Measurements from ENCODE around the gene SLC4A1. TPM values are rescaled to one million over a fixed set of nuclear protein-coding genes. Genes with fewer than 3 reads are reported as not detected.
A peak's percentile ranks its signal among the peaks of the same experiment; 100 is the strongest.

SLC4A1 gene
- total and polyA plus RNA-seq, 2 of the 13 experiments (the other 11 are each of a cell fraction or from before 2014, with no cell fraction given), result not detected

DNA sequence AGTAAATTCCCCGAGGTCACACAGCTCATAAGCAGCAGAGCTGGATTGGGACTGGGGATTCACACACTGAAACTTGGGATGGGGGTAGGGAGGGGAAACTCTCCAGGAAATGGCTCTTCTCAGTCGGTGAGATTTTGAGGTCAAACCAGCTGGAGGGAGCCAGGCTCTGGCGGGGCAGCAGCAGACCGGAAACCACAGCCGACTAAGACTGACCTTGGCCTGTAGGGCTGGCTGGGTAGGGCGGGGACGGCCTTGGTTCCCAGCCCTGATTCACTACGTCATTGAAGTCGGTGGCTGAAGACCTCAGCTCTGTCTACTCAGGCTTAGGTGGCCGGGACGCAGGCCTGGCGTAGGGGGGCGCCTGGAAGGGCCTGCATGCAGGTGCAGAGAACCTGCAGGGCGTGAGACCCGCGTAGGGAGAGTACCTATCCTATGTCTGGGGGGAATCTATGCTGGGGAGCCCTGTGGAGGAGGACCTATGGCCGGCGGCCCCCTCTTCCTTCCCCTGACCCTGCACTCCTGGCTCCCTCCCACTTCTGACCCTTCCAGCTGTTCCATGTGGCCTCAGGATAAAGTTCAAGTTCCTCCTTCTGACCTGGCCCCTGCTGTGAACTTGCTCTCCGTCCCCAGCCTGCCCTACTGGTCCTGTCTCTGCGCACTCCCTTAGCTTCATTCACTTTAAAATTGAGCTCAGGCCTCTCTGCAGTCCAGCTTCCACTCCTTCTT is 11.9 kb upstream of the SLC4A1 start (continued):
- TF ChIP-seq, protein P1, sequence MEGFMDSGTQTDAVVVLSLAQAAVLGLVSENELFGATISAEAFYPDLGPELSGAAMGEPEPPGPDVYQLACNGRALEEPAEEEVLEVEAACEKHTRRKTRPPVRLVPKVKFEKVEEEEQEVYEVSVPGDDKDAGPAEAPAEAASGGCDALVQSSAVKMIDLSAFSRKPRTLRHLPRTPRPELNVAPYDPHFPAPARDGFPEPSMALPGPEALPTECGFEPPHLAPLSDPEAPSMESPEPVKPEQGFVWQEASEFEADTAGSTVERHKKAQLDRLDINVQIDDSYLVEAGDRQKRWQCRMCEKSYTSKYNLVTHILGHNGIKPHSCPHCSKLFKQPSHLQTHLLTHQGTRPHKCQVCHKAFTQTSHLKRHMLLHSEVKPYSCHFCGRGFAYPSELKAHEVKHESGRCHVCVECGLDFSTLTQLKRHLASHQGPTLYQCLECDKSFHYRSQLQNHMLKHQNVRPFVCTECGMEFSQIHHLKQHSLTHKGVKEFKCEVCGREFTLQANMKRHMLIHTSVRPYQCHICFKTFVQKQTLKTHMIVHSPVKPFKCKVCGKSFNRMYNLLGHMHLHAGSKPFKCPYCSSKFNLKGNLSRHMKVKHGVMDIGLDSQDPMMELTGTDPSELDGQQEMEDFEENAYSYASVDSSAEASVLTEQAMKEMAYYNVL (CRISPR knock-in tag; IDR thresholded peaks at IDR 0.05; ENCODE audit: borderline replicate concordance), result no peak
- TF ChIP-seq RBAK (CRISPR knock-in tag; IDR thresholded peaks at IDR 0.05), result no peak
- TF ChIP-seq SCMH1 (CRISPR knock-in tag; IDR thresholded peaks at IDR 0.05; ENCODE audit: borderline replicate concordance), result no peak
- TF ChIP-seq ZSCAN25 (CRISPR knock-in tag; IDR thresholded peaks at IDR 0.05), result peak; percentile 65; the same call in 1 of the 2 replicates
- TF ChIP-seq ZNF430 (CRISPR knock-in tag; IDR thresholded peaks at IDR 0.05), result peak; percentile 68; the same call in 1 of the 2 replicates
- TF ChIP-seq, protein P2, sequence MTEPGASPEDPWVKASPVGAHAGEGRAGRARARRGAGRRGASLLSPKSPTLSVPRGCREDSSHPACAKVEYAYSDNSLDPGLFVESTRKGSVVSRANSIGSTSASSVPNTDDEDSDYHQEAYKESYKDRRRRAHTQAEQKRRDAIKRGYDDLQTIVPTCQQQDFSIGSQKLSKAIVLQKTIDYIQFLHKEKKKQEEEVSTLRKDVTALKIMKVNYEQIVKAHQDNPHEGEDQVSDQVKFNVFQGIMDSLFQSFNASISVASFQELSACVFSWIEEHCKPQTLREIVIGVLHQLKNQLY (CRISPR knock-in tag; IDR thresholded peaks at IDR 0.05), result no peak
- TF ChIP-seq MEIS2 (CRISPR knock-in tag; IDR thresholded peaks at IDR 0.05), result no peak; the same call in none of the 2 replicates
- no peak for TF ChIP-seq ATRX (CRISPR knock-in tag; IDR thresholded peaks at IDR 0.05; ENCODE audit: borderline replicate concordance)
- no peak for TF ChIP-seq ZSCAN12 (CRISPR knock-in tag; IDR thresholded peaks at IDR 0.05)
- TF ChIP-seq, protein P3, sequence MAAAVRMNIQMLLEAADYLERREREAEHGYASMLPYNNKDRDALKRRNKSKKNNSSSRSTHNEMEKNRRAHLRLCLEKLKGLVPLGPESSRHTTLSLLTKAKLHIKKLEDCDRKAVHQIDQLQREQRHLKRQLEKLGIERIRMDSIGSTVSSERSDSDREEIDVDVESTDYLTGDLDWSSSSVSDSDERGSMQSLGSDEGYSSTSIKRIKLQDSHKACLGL (CRISPR knock-in tag; IDR thresholded peaks at IDR 0.05), result 0 out of 2 replicates have a peak, but pooled peaks have one; percentile 20
- no peak for TF ChIP-seq ZNF7 (CRISPR knock-in tag; IDR thresholded peaks at IDR 0.05)
- TF ChIP-seq HDAC1 (CRISPR knock-in tag; IDR thresholded peaks at IDR 0.05), result peak; percentile 73
- no peak for TF ChIP-seq ZNF264 (CRISPR knock-in tag; IDR thresholded peaks at IDR 0.05)
- TF ChIP-seq MAF1 (CRISPR knock-in tag; IDR thresholded peaks at IDR 0.05; ENCODE audit: borderline replicate concordance), result no peak
- TF ChIP-seq KLF9 (CRISPR knock-in tag; IDR thresholded peaks at IDR 0.05; ENCODE audit: low read depth), result no peak
- no peak for TF ChIP-seq HOXA9 (CRISPR knock-in tag; IDR thresholded peaks at IDR 0.05; ENCODE audit: borderline replicate concordance)
- TF ChIP-seq GFI1 (CRISPR knock-in tag; IDR thresholded peaks at IDR 0.05; ENCODE audit: borderline replicate concordance), result peak; percentile 91
- TF ChIP-seq, protein P4, sequence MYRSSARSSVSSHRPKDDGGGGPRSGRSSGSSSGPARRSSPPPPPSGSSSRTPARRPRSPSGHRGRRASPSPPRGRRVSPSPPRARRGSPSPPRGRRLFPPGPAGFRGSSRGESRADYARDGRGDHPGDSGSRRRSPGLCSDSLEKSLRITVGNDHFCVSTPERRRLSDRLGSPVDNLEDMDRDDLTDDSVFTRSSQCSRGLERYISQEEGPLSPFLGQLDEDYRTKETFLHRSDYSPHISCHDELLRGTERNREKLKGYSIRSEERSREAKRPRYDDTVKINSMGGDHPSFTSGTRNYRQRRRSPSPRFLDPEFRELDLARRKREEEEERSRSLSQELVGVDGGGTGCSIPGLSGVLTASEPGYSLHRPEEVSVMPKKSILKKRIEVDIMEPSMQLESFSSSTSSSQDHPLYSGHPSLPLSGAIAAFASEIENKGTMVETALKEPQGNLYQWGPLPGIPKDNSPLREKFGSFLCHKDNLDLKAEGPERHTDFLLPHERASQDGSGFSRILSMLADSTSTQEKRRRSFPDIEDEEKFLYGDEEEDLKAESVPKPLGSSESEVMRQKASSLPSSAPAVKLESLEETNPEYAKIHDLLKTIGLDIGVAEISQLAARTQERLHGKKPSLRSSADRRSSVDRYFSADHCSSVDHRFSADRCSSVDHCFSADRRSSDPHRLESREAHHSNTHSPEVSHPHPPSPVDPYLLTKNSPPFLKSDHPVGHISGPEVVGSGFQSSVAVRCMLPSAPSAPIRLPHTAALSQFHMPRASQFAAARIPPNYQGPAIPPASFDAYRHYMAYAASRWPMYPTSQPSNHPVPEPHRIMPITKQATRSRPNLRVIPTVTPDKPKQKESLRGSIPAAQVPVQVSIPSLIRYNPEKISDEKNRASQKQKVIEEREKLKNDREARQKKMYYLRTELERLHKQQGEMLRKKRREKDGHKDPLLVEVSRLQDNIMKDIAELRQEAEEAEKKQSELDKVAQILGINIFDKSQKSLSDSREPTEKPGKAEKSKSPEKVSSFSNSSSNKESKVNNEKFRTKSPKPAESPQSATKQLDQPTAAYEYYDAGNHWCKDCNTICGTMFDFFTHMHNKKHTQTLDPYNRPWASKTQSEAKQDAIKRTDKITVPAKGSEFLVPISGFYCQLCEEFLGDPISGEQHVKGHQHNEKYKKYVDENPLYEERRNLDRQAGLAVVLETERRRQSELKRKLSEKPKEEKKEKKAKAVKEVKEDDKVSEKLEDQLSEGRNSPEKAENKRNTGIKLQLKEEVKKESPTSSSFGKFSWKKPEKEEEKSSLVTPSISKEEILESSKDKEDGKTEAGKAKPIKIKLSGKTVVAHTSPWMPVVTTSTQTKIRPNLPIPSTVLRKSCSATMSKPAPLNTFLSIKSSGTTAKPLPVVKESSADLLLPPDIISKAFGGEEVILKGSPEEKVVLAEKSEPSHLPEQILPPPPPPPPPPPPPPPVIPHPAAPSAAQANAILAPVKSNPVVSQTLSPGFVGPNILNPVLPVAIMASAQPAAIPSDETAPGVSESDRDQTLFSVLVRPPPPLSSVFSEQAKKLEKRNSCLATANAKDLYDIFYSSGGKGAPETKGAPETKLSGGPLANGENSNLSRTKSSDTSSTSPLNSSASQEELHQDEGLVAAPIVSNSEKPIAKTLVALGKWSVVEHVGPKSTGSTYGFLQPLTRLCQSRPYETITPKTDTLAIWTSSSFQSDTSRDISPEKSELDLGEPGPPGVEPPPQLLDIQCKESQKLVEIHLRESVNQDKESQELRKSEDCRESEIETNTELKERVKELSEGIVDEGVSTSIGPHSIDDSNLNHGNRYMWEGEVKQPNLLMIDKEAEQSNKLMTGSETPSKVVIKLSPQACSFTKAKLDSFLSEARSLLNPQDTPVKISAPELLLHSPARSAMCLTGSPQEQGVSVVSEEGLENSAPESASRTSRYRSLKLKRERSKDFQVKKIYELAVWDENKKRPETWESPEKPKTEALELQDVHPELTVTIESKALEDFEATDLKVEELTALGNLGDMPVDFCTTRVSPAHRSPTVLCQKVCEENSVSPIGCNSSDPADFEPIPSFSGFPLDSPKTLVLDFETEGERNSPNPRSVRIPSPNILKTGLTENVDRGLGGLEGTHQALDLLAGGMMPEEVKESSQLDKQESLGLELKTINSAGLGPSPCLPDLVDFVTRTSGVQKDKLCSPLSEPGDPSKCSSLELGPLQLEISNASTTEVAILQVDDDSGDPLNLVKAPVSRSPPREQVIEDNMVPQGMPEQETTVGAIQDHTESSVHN (CRISPR knock-in tag; IDR thresholded peaks at IDR 0.05), result 0 out of 2 replicates have a peak, but pooled peaks have one; percentile 44
- 0 out of 2 replicates have a peak, but pooled peaks have one; percentile 40 for TF ChIP-seq ZMAT3 (CRISPR knock-in tag; conservative IDR thresholded peaks at IDR 0.05)
